ENCODE measurements around the gene ZNF445. TPM values are rescaled to one million over a fixed set of nuclear protein-coding genes. Genes with fewer than 3 reads are reported as not detected.
"Not testable (repeated sequence)": the region's sequence is repeated elsewhere in the genome, so short reads cannot be mapped to it uniquely, and the experiment has no call there.

ZNF445 gene
- total and polyA plus RNA-seq, 10 donors: 1.2 to 29.0 (median 16.9) TPM

DNA sequence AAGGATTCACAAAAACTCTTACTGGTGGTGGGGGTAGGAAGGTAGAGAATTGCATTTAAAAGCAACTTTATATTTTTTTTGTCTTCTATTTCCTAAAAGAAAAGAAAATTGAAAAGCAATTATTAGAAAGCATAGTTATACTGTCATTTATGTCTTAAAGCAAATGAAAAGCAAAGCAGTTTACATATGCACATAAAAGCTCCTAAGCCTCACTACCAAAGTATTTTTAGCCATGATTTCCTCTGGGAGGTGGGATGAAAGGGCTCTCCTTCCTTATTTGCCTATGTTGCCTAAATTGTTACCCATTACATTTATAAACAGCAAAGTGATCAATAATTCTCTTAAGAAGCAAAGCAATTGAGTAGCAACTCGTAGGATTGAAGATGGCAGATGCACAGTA lies 7.0 kb downstream of the ZNF445 start:
- Histone ChIP-seq H3K27ac (no peak overlapping the region), H3K27me3 (replicated peaks in 1 of 7) (no peaks in the 10 kb centered on the region), H3K4me3 (no peak overlapping the region), H3K4me1 (peaks cover 0 to 33% (median 6%) of the 10 kb centered on the region in 6 donors), H3K9me3 (no peaks in the 10 kb centered on the region), H3K36me3 (peaks cover 0 to 48% (median 8%) of the 10 kb centered on the region in 6 donors)
- no peak for DNase-seq
- no peak for TF ChIP-seq POLR2A (IDR thresholded peaks at IDR 0.05)
- TF ChIP-seq, protein P1, sequence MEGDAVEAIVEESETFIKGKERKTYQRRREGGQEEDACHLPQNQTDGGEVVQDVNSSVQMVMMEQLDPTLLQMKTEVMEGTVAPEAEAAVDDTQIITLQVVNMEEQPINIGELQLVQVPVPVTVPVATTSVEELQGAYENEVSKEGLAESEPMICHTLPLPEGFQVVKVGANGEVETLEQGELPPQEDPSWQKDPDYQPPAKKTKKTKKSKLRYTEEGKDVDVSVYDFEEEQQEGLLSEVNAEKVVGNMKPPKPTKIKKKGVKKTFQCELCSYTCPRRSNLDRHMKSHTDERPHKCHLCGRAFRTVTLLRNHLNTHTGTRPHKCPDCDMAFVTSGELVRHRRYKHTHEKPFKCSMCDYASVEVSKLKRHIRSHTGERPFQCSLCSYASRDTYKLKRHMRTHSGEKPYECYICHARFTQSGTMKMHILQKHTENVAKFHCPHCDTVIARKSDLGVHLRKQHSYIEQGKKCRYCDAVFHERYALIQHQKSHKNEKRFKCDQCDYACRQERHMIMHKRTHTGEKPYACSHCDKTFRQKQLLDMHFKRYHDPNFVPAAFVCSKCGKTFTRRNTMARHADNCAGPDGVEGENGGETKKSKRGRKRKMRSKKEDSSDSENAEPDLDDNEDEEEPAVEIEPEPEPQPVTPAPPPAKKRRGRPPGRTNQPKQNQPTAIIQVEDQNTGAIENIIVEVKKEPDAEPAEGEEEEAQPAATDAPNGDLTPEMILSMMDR (IDR thresholded peaks at IDR 0.05 in 8 of 11, conservative IDR thresholded peaks at IDR 0.05 in 3 of 11): no peak
- TF ChIP-seq POLR2AphosphoS5 (IDR thresholded peaks at IDR 0.05): no peak
- intact Hi-C loops (cut with DNase I; ENCODE audit: low total_unique reads): no loop called here
- WGBS, 5 donors: 82 to 95% (median 92%) methylated on average over 1 of the region's 1 CpG

- TF ChIP-seq POLR2A (IDR thresholded peaks at IDR 0.05): no peak
- TF ChIP-seq POLR2AphosphoS5 (IDR thresholded peaks at IDR 0.05): no peak
- TF ChIP-seq, protein P1 (IDR thresholded peaks at IDR 0.05 in 8 of 11, conservative IDR thresholded peaks at IDR 0.05 in 3 of 11): no peak
- no peaks in the 10 kb centered on the region for H3K9me3 ChIP-seq
- peaks cover 0 to 53% (median 8%) of the 10 kb centered on the region in 6 donors for H3K36me3 ChIP-seq
- H3K4me1 ChIP-seq: peaks cover 0 to 28% (median 4%) of the 10 kb centered on the region in 6 donors
- H3K27me3 ChIP-seq (replicated peaks in 1 of 7): no peaks in the 10 kb centered on the region
- H3K4me3 ChIP-seq: no peak overlapping the region
- intact Hi-C loops (cut with DNase I; ENCODE audit: low total_unique reads): no loop called here
- H3K27ac ChIP-seq: no peak overlapping the region
- 70 to 78% (median 74%) methylated on average over 5 of the region's 5 CpGs for WGBS, 5 donors
- DNase-seq: no peak
These were observed 7.6 kb downstream of the ZNF445 start for GRCh38 chr3:44469914-44470313.

DNA sequence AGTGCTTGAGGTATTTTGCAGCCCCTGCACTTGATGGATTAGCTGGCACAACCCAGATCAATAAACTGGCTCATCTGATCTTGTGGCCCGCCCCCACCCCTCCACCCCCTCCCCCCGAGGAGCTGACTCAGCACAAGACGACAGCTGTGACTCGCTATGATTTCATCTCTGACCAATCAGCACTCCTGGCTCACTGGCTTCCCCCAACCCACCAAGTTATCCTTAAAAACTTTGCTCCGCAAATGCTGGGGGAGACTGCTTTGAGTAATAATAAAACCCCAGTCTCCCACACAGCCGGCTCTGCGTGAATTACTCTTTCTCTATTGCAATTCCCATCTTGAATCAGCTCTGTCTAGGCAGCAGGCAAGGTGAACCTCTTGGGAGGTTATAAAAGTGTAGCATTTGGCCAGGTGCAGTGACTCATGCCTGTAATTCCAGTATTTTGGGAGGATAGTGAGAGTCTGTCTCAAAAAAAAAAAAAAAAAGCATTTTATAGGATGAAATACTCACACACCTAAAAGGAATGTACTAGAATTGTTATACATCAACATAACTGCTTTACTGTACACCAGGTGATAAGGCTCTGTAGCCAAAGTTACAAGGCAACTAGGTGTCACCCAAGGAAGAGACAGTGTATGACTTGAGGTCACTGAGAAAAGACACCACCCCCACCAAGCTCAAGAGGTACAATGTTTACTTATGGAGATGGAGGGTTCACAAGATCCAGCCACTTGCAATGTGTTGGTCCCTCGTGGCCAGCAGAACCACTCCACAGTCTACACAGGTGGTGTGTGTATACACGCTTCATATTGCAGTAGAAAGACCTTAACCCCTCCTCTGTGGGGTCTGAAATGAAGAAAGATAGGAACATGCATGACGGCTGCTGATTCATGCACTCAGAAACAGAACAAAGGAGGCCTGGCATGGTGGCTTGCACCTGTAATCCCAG lies 8.6 kb downstream of the ZNF445 start:
- WGBS, 5 donors: 79 to 95% (median 81%) methylated on average over 9 to 10 of the region's 10 CpGs
- no peak for DNase-seq
- no peaks in the 10 kb centered on the region for H3K9me3 ChIP-seq

GRCh38 chr3:44468099-44468537 lies 9.4 kb downstream of the ZNF445 start:
- 92 to 99% (median 96%) methylated on average over 2 of the region's 2 CpGs for WGBS, 5 donors
- H3K27me3 ChIP-seq (replicated peaks in 1 of 7); H3K4me3 ChIP-seq; H3K27ac ChIP-seq; DNase-seq; intact Hi-C loops (cut with DNase I; ENCODE audit: low total_unique reads); H3K9me3 ChIP-seq: not testable (repeated sequence)
- Histone ChIP-seq H3K36me3 (peaks cover 0 to 71% (median 18%) of the 10 kb centered on the region in 6 donors), H3K4me1 (peaks cover 0 to 17% (median 4%) of the 10 kb centered on the region in 6 donors)

More for the DNA sequence above, 8.6 kb downstream of the ZNF445 start:
- TF ChIP-seq POLR2AphosphoS5 (IDR thresholded peaks at IDR 0.05): no peak
- TF ChIP-seq, protein P1 (IDR thresholded peaks at IDR 0.05 in 8 of 11, conservative IDR thresholded peaks at IDR 0.05 in 3 of 11): no peak
- TF ChIP-seq POLR2A (IDR thresholded peaks at IDR 0.05): no peak
- Histone ChIP-seq H3K4me1 (peaks cover 0 to 18% (median 4%) of the 10 kb centered on the region in 6 donors), H3K36me3 (peaks cover 0 to 64% (median 13%) of the 10 kb centered on the region in 6 donors), H3K4me3 (no peak overlapping the region), H3K27ac (no peak overlapping the region), H3K27me3 (replicated peaks in 1 of 7) (no peaks in the 10 kb centered on the region)
- intact Hi-C loops (cut with DNase I; ENCODE audit: low total_unique reads): no loop called here
